Colonic mucosa (tissue), 4 donors: ENCODE data around the gene SUSD3. TPM values are rescaled to one million over a fixed set of nuclear protein-coding genes. Genes with fewer than 3 reads are reported as not detected.

Source experiments
- DNase-seq: peaks from one replicate; pipeline ENCODE4 v3.0.0-alpha.2; 2020
- H3K27ac ChIP-seq: fragments of 200-600 bp; one replicate; pipeline ENCODE4 v1.8.0; 2021
- H3K27me3 ChIP-seq: fragments of 200-600 bp; one replicate; pipeline ENCODE4 v1.8.0; 2021
- H3K36me3 ChIP-seq: fragments of 200-600 bp; one replicate; pipeline ENCODE4 v1.8.0; 2021
- H3K4me1 ChIP-seq: fragments of 200-600 bp; one replicate; pipeline ENCODE4 v1.8.0; 2021; ENCODE audit warnings: mild to moderate bottlenecking
- H3K4me3 ChIP-seq: fragments of 200-600 bp; one replicate; pipeline ENCODE4 v1.8.0; 2021
- H3K9ac ChIP-seq, 2 donors: one replicate each; pipeline ENCODE4 v1.7.0; 2013; ENCODE audit warnings: control low read depth in 2 of 2, low read depth in 2 of 2, low read length in 2 of 2
- H3K9me3 ChIP-seq: fragments of 200-600 bp; one replicate; pipeline ENCODE4 v1.8.0; 2021
- intact Hi-C: fragments of 100-400 bp; cut with DNase I; formaldehyde crosslinking; loops from one replicate; pipeline ENCODE4 v1.14.1; 2022
- total RNA-seq, 2 donors: library from RNA; stranded (reverse); fragmentation: NEBNext Ultra II Directional in 1 of 2; extraction: Animal tissue kit (Norgen Biotek cat#: 25700) in 1 of 2; gene quantifications; one replicate each; pipeline ENCODE4 v1.2.1, GENCODE V29; 2021
- TF ChIP-seq, protein P1 (sequence below): fragments of 200-600 bp; IDR thresholded peaks from one replicate; pipeline ENCODE4 v1.8.0; 2022; ENCODE audit warnings: antibody characterized with exemption, mild to moderate bottlenecking
- donor health status: healthy.
- donor health status: DM: no; HTN: no; CAD: no.
- donor health status: DM: no; HTN: no; CAD: no.

SUSD3 gene
- total RNA-seq, 2 donors from 2014 or later: 1.6 to 2.2 TPM

DNA sequence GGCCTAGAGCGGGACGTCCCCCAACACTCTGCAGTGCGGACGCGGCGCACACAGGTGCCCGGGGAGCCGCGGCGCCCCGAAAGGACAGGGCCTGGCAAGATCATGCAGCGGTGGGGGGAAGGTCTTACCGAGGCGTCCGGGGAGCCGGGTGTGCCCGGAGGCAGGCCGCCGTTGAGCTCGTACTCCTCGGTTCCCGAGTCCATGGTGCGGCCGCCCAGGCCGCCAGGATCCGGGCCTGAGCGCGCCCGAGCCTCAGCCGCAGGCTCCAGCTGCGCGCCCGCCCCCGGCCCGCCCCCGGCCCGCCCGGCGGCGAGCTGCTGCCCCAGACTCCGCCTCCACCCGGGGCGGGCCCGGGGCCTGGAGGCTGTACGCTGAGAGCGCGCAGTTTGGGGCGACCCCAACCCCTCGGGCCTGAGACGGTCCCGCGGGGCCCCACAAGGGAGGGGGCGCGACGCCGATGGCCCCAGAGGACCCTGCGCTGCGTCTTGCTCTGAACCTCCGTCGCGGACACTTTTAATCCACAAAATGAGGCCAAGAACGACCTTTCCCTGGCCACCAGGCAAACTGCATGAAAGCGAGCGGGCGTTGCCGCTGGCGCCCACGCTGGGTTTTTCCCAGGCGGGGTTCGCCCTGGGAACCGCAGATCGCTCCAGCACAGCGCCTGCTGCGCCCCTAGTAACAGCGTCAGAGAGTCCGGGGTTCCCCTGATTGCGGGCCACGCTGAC, 75.7 kb downstream of the SUSD3 start, which contains the start of gene NINJ1:
Gene NINJ1, minus strand, starts transcription at position 237 of the 725 bp plus-strand sequence. Its CDS starts 34 bp downstream, at position 203.
- intact Hi-C loops: no loop called here
- H3K9ac ChIP-seq: peak within 1 kb of the TSS; percentile 80 to 95
- peak within 1 kb of the TSS; percentile 71 for H3K4me3 ChIP-seq
- H3K9me3 ChIP-seq: no peaks in the 10 kb centered on the region
- H3K27ac ChIP-seq: peak within 1 kb of the TSS; percentile 83
- no peaks in the 10 kb centered on the region for H3K27me3 ChIP-seq
- TF ChIP-seq, protein P1, sequence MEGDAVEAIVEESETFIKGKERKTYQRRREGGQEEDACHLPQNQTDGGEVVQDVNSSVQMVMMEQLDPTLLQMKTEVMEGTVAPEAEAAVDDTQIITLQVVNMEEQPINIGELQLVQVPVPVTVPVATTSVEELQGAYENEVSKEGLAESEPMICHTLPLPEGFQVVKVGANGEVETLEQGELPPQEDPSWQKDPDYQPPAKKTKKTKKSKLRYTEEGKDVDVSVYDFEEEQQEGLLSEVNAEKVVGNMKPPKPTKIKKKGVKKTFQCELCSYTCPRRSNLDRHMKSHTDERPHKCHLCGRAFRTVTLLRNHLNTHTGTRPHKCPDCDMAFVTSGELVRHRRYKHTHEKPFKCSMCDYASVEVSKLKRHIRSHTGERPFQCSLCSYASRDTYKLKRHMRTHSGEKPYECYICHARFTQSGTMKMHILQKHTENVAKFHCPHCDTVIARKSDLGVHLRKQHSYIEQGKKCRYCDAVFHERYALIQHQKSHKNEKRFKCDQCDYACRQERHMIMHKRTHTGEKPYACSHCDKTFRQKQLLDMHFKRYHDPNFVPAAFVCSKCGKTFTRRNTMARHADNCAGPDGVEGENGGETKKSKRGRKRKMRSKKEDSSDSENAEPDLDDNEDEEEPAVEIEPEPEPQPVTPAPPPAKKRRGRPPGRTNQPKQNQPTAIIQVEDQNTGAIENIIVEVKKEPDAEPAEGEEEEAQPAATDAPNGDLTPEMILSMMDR: no peak
- H3K36me3 ChIP-seq: no peaks in the 10 kb centered on the region
- peak; percentile 76 for DNase-seq
- peaks cover 23% of the 10 kb centered on the region for H3K4me1 ChIP-seq

Other genes with a start within 250 kb of the SUSD3 start
- gene ZNF484, start 180.7 kb upstream of the SUSD3 start, total RNA-seq: 1 to 10 TPM; 4.0 to 7.1 TPM
- 1 to 10 TPM; 1.8 to 2.3 TPM for gene FGD3, start 111.2 kb upstream of the SUSD3 start, total RNA-seq
- gene CARD19, start 37.5 kb downstream of the SUSD3 start, total RNA-seq: 10 to 100 TPM; 48.6 to 56.3 TPM
- gene NINJ1, start 75.5 kb downstream of the SUSD3 start, total RNA-seq: 10 to 100 TPM; 24.5 to 29.4 TPM
- gene WNK2, start 125.4 kb downstream of the SUSD3 start, total RNA-seq: 100 to 1,000 TPM; 161 to 238 TPM